ENCODE results near the gene SLC35D1. TPM values are rescaled to one million over a fixed set of nuclear protein-coding genes. Genes with fewer than 3 reads are reported as not detected.
A peak's percentile ranks its signal among the peaks of the same experiment; 100 is the strongest.

SLC35D1 gene
- total and polyA plus RNA-seq, 10 of the 15 experiments (the other 5 are each of a cell fraction or from before 2014, with no cell fraction given) = 2.9 to 12.4 (median 8.6) TPM

DNA sequence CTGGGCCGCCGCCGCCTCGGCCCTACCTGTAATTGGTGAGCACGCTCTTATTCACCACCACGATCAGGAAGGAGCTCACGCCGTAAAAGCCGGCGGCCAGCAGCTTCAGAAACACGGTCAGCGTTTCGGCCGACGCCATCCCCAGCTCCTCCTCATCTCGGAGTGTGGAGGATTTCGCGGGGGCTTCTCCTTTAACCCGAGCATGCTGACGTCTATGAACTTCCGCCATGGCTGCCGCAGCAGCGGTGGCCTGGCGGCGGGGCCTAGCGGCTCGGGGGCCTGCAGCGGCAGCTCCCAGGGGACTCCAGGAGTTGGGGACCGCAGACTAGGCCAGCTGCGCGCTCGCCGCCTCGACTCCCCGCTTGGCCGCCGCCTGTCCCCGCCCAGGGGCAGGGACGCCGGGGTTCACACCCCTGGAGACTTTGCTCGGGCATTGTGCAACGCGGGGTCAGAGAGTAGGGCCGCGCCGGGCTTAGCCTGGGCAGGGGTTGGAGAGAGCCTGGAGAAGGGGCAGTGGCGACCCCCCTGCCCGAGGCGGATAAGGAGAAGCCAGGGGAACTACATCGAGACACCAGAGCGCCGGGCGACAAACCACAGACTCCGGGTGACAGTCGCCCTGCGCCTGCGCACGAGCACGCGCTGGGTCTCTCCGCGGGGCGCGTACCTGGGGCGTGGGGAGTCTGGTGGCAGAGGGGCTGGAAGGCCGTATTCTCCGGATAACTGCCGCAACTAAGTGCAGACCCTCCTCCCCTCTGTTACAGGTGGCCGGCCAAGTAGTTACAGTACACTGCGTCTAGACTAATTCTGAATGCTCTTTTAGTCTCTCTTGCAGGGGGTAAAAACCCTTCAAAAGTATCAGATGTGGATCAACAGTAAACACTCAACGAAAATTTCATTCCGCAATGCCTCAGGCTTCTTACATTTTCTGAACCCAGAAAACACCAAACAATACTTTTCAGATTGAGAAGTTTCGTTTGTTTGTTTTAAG, at the start of gene SLC35D1 (continued):
- TF ChIP-seq CBX5 (IDR thresholded peaks at IDR 0.05; ENCODE audit: low read depth) (no peak), RAD21 (IDR thresholded peaks at IDR 0.05; ENCODE audit: insufficient read depth, low read depth, low read length) (no peak), JUNB (IDR thresholded peaks at IDR 0.05) (no peak), ASH2L (IDR thresholded peaks at IDR 0.05; ENCODE audit: borderline replicate concordance, low read depth) (peak; percentile 58; the same call in 1 of the 2 replicates), RELA (IDR thresholded peaks at IDR 0.05; ENCODE audit: borderline replicate concordance, partially characterized antibody) (no peak), NFIC (IDR thresholded peaks at IDR 0.05; ENCODE audit: low read depth, low read length) (no peak), CHD4 (IDR thresholded peaks at IDR 0.05) (no peak), YY1 (IDR thresholded peaks at IDR 0.05; ENCODE audit: low read depth, low read length) (peak; percentile 92), CREB1 (IDR thresholded peaks at IDR 0.05; ENCODE audit: low read depth) (peak; percentile 51; the same call in 1 of the 2 replicates), SUZ12 (IDR thresholded peaks at IDR 0.05; ENCODE audit: unreplicated experiment) (no peak), SP1 (IDR thresholded peaks at IDR 0.05; ENCODE audit: low read depth, low read length) (no peak), PAX5 (IDR thresholded peaks at IDR 0.05; ENCODE audit: borderline replicate concordance, low read depth, low read length) (no peak), BHLHE40 (IDR thresholded peaks at IDR 0.05; ENCODE audit: borderline replicate concordance in 1 of 2, low read depth in 2 of 2, low read length in 1 of 2) (peak; percentile 22 to 49; a peak in 2 of 4 replicates), HCFC1 (IDR thresholded peaks at IDR 0.05; ENCODE audit: low read length) (no peak), GABPA (IDR thresholded peaks at IDR 0.05; ENCODE audit: low read depth) (0 out of 2 replicates have a peak, but pooled peaks have one; percentile 17), SMARCA5 (IDR thresholded peaks at IDR 0.05) (no peak; the same call in 1 of the 2 replicates), CHD1 (IDR thresholded peaks at IDR 0.05; ENCODE audit: low read depth, low read length) (no peak), STAT3 (IDR thresholded peaks at IDR 0.05; ENCODE audit: low read depth, low read length) (no peak)
- TF ChIP-seq, protein P1, sequence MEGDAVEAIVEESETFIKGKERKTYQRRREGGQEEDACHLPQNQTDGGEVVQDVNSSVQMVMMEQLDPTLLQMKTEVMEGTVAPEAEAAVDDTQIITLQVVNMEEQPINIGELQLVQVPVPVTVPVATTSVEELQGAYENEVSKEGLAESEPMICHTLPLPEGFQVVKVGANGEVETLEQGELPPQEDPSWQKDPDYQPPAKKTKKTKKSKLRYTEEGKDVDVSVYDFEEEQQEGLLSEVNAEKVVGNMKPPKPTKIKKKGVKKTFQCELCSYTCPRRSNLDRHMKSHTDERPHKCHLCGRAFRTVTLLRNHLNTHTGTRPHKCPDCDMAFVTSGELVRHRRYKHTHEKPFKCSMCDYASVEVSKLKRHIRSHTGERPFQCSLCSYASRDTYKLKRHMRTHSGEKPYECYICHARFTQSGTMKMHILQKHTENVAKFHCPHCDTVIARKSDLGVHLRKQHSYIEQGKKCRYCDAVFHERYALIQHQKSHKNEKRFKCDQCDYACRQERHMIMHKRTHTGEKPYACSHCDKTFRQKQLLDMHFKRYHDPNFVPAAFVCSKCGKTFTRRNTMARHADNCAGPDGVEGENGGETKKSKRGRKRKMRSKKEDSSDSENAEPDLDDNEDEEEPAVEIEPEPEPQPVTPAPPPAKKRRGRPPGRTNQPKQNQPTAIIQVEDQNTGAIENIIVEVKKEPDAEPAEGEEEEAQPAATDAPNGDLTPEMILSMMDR (IDR thresholded peaks at IDR 0.05 in 2 of 3, conservative IDR thresholded peaks at IDR 0.05 in 1 of 3; ENCODE audit: control insufficient read depth in 2 of 3, extremely low read depth in 1 of 3, insufficient read depth in 1 of 3, low read depth in 3 of 3, low read length in 3 of 3) = no peak
- TF ChIP-seq, protein P2, sequence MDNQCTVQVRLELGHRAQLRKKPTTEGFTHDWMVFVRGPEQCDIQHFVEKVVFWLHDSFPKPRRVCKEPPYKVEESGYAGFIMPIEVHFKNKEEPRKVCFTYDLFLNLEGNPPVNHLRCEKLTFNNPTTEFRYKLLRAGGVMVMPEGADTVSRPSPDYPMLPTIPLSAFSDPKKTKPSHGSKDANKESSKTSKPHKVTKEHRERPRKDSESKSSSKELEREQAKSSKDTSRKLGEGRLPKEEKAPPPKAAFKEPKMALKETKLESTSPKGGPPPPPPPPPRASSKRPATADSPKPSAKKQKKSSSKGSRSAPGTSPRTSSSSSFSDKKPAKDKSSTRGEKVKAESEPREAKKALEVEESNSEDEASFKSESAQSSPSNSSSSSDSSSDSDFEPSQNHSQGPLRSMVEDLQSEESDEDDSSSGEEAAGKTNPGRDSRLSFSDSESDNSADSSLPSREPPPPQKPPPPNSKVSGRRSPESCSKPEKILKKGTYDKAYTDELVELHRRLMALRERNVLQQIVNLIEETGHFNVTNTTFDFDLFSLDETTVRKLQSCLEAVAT (IDR thresholded peaks at IDR 0.05) = peak; percentile 80; the same call in 1 of the 2 replicates
- TF ChIP-seq, protein P3, sequence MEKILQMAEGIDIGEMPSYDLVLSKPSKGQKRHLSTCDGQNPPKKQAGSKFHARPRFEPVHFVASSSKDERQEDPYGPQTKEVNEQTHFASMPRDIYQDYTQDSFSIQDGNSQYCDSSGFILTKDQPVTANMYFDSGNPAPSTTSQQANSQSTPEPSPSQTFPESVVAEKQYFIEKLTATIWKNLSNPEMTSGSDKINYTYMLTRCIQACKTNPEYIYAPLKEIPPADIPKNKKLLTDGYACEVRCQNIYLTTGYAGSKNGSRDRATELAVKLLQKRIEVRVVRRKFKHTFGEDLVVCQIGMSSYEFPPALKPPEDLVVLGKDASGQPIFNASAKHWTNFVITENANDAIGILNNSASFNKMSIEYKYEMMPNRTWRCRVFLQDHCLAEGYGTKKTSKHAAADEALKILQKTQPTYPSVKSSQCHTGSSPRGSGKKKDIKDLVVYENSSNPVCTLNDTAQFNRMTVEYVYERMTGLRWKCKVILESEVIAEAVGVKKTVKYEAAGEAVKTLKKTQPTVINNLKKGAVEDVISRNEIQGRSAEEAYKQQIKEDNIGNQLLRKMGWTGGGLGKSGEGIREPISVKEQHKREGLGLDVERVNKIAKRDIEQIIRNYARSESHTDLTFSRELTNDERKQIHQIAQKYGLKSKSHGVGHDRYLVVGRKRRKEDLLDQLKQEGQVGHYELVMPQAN (conservative IDR thresholded peaks at IDR 0.05) = no peak; the same call in 1 of the 2 replicates
